HUES64 (cell line): ENCODE data around the gene KLHDC7B.
A peak's percentile ranks its signal among the peaks of the same experiment; 100 is the strongest.

Experiments used
- H3K27ac ChIP-seq: 2 replicates; pipeline ENCODE4 v1.7.0; 2013; ENCODE audit warnings: low read depth, low read length, inconsistent platforms
- H3K27me3 ChIP-seq: 2 replicates; pipeline ENCODE4 v1.6.1; 2013; ENCODE audit warnings: mild to moderate bottlenecking, low read length; ENCODE audit not compliant: insufficient read depth
- H3K36me3 ChIP-seq: 2 replicates; pipeline ENCODE4 v1.6.1; 2013; ENCODE audit warnings: mild to moderate bottlenecking, low read length; ENCODE audit not compliant: insufficient read depth
- H3K4me1 ChIP-seq: 2 replicates; pipeline ENCODE4 v1.6.1; 2013; ENCODE audit warnings: mild to moderate bottlenecking, low read length, moderate library complexity; ENCODE audit not compliant: insufficient read depth
- H3K4me3 ChIP-seq: 2 replicates; pipeline ENCODE4 v1.5.1; 2013; ENCODE audit warnings: mild to moderate bottlenecking, low read length, moderate library complexity
- H3K9ac ChIP-seq: 2 replicates; pipeline ENCODE4 v1.6.1; 2013; ENCODE audit warnings: mild to moderate bottlenecking, low read depth, low read length
- H3K9me3 ChIP-seq: 2 replicates; pipeline ENCODE4 v1.6.1; 2013; ENCODE audit warnings: low read depth, low read length; ENCODE audit not compliant: insufficient read depth
- WGBS: fragments of 150-250, 120-280 bp; methylation state at CpG from one replicate; pipeline ENCODE4 v1.1.7; 2013; ENCODE audit warnings: missing lambda C conversion rate; 5-methylcytosine and 5-hydroxymethylcytosine counted together

KLHDC7B gene

DNA sequence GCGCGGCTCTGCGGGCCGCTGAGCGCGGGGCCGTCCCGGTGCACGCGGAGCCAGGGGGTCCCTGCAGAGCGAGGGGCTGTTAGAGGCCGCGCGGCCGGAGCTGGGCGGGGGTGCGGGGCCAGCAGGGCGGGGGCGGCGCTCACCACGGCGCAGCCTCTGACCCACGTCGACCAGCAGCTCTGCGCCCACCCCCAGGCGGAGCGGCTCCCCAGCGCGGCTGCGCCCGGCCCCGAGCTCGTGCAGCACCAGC lies 19.9 kb upstream of the KLHDC7B start:
- Histone ChIP-seq H3K27me3 (peaks cover 44% of the 10 kb centered on the region), H3K9ac (peak overlapping the region; percentile 77), H3K9me3 (no peaks in the 10 kb centered on the region), H3K27ac (peak overlapping the region; percentile 92; the same call in 1 of the 2 replicates), H3K4me1 (no peaks in the 10 kb centered on the region; the same call in 1 of the 2 replicates), H3K36me3 (peaks cover 26% of the 10 kb centered on the region), H3K4me3 (peak overlapping the region; percentile 79)
- WGBS = under 1% methylated on average over 33 of the region's 33 CpGs

- peaks cover 22% of the 10 kb centered on the region for H3K36me3 ChIP-seq
- H3K9me3 ChIP-seq = no peaks in the 10 kb centered on the region
- H3K9ac ChIP-seq = peak overlapping the region; percentile 77
- no peaks in the 10 kb centered on the region; the same call in 1 of the 2 replicates for H3K4me1 ChIP-seq
- H3K27ac ChIP-seq = peak overlapping the region; percentile 92; the same call in 1 of the 2 replicates
- H3K4me3 ChIP-seq = peak overlapping the region; percentile 79
- WGBS = under 1% methylated on average over 77 of the region's 77 CpGs
- peaks cover 49% of the 10 kb centered on the region for H3K27me3 ChIP-seq
Measured at GRCh38 chr22:50526108-50526833, 19.4 kb upstream of the KLHDC7B start.

GRCh38 chr22:50526834-50527801 lies 18.6 kb upstream of the KLHDC7B start:
- Histone ChIP-seq H3K4me1 (no peaks in the 10 kb centered on the region; the same call in 1 of the 2 replicates), H3K27ac (no peak overlapping the region), H3K36me3 (peaks cover 15% of the 10 kb centered on the region), H3K4me3 (peak overlapping the region; percentile 79), H3K27me3 (peaks cover 57% of the 10 kb centered on the region), H3K9ac (no peak overlapping the region), H3K9me3 (no peaks in the 10 kb centered on the region)
- WGBS = 49% methylated on average over 29 of the region's 29 CpGs

DNA sequence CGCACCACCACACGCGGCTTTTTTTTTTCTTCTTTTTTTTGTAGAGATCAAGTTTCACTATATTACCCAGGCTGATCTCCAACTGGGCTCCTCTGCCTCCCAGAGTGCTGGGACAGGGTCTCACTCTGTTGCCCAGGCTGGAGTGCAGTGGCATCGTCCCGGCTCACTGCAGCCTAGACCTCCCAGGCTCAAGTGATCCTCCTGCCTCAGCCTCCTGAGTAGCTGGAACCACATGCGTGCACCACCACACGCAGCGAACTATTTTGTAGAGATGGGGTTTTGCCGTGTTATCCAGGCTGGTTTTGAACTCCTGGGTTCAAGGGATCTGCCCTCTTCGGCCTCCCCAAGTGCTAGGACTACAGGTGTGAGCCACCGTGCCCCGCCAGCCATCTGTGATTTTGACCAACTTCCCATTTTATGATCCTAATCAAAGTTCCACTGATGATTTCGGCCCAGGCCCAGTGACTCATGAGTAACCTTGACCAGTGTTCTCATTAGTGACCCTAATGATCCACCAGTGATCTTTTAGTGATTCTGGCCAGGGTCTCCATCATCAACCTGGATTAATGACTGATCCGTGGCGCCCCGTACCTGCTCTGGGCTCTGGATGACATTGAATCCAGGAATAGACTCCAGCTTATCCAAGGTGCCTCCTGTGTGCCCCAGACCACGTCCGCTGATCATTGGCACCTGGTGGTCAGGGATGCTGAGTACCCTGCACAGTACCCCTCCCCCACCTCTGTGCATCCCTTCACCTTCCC lies 17.6 kb upstream of the KLHDC7B start:
- Histone ChIP-seq H3K9me3 (no peaks in the 10 kb centered on the region), H3K27me3 (peaks cover 67% of the 10 kb centered on the region), H3K9ac (no peak overlapping the region), H3K4me3 (no peak overlapping the region), H3K36me3 (peaks cover 6% of the 10 kb centered on the region), H3K4me1 (no peaks in the 10 kb centered on the region; the same call in 1 of the 2 replicates), H3K27ac (no peak overlapping the region)
- 92% methylated on average over 18 of the region's 18 CpGs for WGBS

GRCh38 chr22:50528682-50529415 lies 16.9 kb upstream of the KLHDC7B start:
- Histone ChIP-seq H3K27me3 (peaks cover 74% of the 10 kb centered on the region), H3K9me3 (no peaks in the 10 kb centered on the region), H3K9ac (no peak overlapping the region), H3K27ac (no peak overlapping the region), H3K4me1 (no peaks in the 10 kb centered on the region; the same call in 1 of the 2 replicates), H3K4me3 (no peak overlapping the region), H3K36me3 (no peaks in the 10 kb centered on the region)
- WGBS = 77% methylated on average over 15 of the region's 15 CpGs

DNA sequence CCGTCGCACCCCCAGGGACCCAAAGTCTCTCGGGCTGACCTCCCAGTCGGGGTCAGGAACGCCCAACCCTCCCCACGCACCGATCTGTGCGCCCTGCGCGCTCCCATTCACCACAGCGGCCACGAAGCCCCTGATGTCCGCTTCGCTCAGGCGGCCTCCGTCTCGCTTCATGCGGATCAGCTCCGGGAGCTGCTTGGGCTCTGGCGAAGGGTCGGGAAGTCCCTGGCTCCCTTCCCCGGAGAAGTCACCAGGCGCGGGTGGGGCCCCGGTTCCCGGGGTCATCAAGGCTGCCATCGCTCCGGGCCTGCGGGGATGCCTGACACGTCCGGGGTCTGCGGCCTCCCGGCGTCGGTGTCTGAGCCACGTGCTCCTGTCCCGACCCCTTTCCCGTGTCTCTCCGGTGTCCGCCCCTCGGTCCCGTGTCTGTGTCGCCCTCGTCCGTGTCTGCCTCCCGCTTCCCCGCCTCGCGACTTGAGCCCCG lies 16.2 kb upstream of the KLHDC7B start:
- Histone ChIP-seq H3K36me3 (no peaks in the 10 kb centered on the region), H3K27me3 (peaks cover 75% of the 10 kb centered on the region), H3K4me3 (peak overlapping the region; percentile 53; the same call in 1 of the 2 replicates), H3K9me3 (no peaks in the 10 kb centered on the region), H3K27ac (no peak overlapping the region), H3K4me1 (no peaks in the 10 kb centered on the region; the same call in 1 of the 2 replicates), H3K9ac (no peak overlapping the region)
- 28% methylated on average over 50 of the region's 50 CpGs for WGBS

GRCh38 chr22:50529897-50530579 lies 15.7 kb upstream of the KLHDC7B start, which contains the start of gene TYMP:
Gene TYMP, minus strand, starts transcription at chr22:50530012. Its CDS starts 303 bp downstream, at chr22:50529709.
- Histone ChIP-seq H3K36me3 (no peaks in the 10 kb centered on the region), H3K9ac (no peak within 1 kb of the TSS), H3K27ac (no peak within 1 kb of the TSS), H3K27me3 (peaks cover 75% of the 10 kb centered on the region), H3K4me3 (peak within 1 kb of the TSS; percentile 53), H3K9me3 (no peaks in the 10 kb centered on the region), H3K4me1 (no peaks in the 10 kb centered on the region)
- WGBS = 5% methylated on average over 92 of the region's 92 CpGs

DNA sequence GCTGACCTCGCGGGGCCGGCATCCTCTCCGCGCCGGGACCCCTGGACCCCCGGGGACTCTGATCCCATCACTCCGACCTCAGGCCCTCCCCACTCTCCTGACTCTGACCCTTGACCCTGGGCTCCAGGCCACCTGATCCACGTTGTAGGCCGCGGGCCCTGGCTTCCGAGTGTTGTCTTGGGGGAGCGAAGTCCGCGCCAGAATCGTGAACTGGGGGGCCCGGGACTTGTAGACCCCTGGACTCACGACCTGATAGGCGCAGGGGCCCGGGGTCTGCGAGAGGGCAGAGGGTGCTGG lies 15.2 kb upstream of the KLHDC7B start:
- H3K9ac ChIP-seq = no peak overlapping the region
- H3K36me3 ChIP-seq = no peaks in the 10 kb centered on the region
- H3K27me3 ChIP-seq = peaks cover 75% of the 10 kb centered on the region
- 8% methylated on average over 21 of the region's 21 CpGs for WGBS
- no peak overlapping the region for H3K27ac ChIP-seq
- H3K4me1 ChIP-seq = no peaks in the 10 kb centered on the region
- peak overlapping the region; percentile 53 for H3K4me3 ChIP-seq
- no peaks in the 10 kb centered on the region for H3K9me3 ChIP-seq

DNA sequence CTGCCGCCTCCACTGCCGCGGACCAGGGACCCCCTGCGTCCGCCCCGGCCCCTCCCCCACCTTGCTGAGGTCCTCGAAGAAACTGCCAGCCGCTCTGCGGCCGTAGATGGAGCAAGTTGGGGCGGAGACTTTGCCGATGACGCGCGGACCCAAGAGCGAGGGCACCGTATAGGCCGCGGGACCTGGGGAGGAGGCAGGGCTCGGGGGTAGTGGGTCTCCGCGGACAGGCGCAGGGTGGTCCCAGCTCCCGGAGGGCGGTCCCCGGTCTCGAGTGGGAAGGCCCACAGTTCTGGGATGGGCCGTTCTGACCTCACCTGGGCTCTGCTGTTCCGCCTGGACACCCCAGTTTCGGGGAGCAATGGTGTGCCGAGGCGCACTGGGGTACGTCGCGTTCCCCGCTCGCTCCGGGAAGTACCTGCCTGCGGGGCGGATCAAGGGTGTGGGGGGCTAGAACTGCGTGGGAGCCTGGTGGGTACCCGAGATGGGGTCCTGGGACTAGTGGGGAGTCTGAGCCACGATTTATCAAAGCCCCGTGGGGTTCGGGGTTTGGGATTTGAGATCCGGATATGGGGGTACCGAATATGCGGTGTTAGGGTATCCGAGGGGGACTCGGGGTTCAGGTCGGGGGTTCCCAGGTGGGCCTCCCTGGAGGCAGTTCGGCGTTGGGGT lies 14.7 kb upstream of the KLHDC7B start:
- Histone ChIP-seq H3K27me3 (peaks cover 76% of the 10 kb centered on the region), H3K4me3 (peak overlapping the region; percentile 53), H3K4me1 (no peaks in the 10 kb centered on the region), H3K36me3 (no peaks in the 10 kb centered on the region), H3K9ac (no peak overlapping the region), H3K9me3 (no peaks in the 10 kb centered on the region), H3K27ac (no peak overlapping the region)
- WGBS = 13% methylated on average over 53 of the region's 53 CpGs
